Measurements from ENCODE around the gene CDON. TPM values are rescaled to one million over a fixed set of nuclear protein-coding genes. Genes with fewer than 3 reads are reported as not detected.

CDON gene
- total and polyA plus RNA-seq, 9 of the 15 experiments (the other 6 are each of a cell fraction or from before 2014, with no cell fraction given): 0.08 to 0.64 (median 0.40) TPM

DNA sequence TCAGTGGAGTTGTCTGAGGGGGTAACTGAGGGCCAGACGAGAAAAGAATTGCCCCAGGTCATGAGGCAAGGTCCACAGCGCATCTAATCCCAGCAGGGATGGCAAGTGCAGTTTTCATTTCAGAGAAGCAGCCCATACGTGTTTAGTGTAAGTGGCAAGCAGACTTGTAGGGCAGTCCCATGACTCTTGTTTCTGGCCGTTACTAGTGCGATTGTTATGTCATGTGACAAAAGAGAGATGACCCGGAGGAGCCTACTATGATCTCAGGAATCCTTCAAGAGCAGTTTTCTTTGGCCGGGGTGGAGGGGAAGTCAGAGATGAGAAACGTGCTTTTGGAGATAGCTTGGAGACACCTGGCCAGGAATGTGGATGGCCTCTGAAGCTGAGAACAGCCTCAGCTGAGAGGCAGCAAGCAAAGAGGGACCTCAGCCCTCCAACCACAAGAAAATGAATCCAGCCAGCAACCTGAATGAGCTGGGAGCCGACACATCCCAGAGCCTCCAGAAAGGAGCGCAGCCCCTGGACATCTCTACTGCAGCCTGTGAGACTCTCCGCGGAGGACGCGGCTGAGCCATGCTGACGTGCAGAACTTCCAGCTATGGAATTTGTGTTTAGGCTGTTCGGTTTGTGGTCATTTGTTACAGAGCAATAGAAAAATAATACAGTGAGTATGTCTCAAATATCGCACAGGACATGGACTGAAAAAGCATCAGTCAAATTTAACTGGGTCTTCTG lies 44.1 kb upstream of the CDON start:
- Histone ChIP-seq H3K36me3 (ENCODE audit: control insufficient read depth, insufficient read depth, low read length) (no peaks in the 10 kb centered on the region), H3K79me2 (ENCODE audit: control insufficient read depth, insufficient read depth, low read length) (no peaks in the 10 kb centered on the region), H3K9me3 (replicated peaks; ENCODE audit: control insufficient read depth, insufficient read depth, low read depth, low read length) (no peaks in the 10 kb centered on the region), H3K9me1 (ENCODE audit: control insufficient read depth, insufficient read depth, low read length) (peaks cover 1% of the 10 kb centered on the region), H3K4me1 (replicated peaks in 1 of 2; ENCODE audit: control insufficient read depth in 2 of 2, insufficient read depth in 2 of 2, low read length in 2 of 2) (peaks cover 6 to 8% of the 10 kb centered on the region in 2 experiments; a peak in 4 of 5 replicates), H3K4me2 (ENCODE audit: insufficient read depth, low read length) (no peak overlapping the region), H3K27ac (ENCODE audit: extremely low read depth, low read depth, low read length) (no peak overlapping the region), H3K27me3 (ENCODE audit: control insufficient read depth in 2 of 2, insufficient read depth in 2 of 2, low read length in 2 of 2) (peaks cover 21 to 55% of the 10 kb centered on the region in 2 experiments; a peak in 4 of 5 replicates), H3K4me3 (no peak overlapping the region), H4K20me1 (replicated peaks; ENCODE audit: control insufficient read depth, insufficient read depth, low read length) (no peaks in the 10 kb centered on the region; the same call in none of the 2 replicates), H3K9ac (ENCODE audit: insufficient read depth in 1 of 2, low read depth in 2 of 2, low read length in 2 of 2) (no peak overlapping the region), H2AFZ (ENCODE audit: low read depth, low read length) (no peak overlapping the region)
- ChIA-PET CTCF (ENCODE audit: low intra/inter-chr PET ratio) (no interaction called here), POLR2A (no interaction called here)
- no TSS peak for BruUV-seq (replicated peaks)
- in situ Hi-C loops (cut with MboI): no loop called here
- ATAC-seq (no peak), DNase-seq (ENCODE audit: extremely low read depth in 1 of 4, low spot score in 3 of 4) (no peak), FAIRE-seq (no peak)
- WGBS (ENCODE audit: insufficient coverage, low coverage, missing lambda C conversion rate): 17% methylated on average over 17 of the region's 17 CpGs
- TF ChIP-seq, protein P1, sequence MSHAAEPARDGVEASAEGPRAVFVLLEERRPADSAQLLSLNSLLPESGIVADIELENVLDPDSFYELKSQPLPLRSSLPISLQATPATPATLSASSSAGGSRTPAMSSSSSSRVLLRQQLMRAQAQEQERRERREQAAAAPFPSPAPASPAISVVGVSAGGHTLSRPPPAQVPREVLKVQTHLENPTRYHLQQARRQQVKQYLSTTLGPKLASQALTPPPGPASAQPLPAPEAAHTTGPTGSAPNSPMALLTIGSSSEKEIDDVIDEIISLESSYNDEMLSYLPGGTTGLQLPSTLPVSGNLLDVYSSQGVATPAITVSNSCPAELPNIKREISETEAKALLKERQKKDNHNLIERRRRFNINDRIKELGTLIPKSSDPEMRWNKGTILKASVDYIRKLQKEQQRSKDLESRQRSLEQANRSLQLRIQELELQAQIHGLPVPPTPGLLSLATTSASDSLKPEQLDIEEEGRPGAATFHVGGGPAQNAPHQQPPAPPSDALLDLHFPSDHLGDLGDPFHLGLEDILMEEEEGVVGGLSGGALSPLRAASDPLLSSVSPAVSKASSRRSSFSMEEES (CRISPR knock-in tag; IDR thresholded peaks at IDR 0.05): peak; percentile 84
- no peak for TF ChIP-seq CBFA2T2 (conservative IDR thresholded peaks at IDR 0.05)
- intact Hi-C loops (cut with micrococcal nuclease): no loop called here

DNA sequence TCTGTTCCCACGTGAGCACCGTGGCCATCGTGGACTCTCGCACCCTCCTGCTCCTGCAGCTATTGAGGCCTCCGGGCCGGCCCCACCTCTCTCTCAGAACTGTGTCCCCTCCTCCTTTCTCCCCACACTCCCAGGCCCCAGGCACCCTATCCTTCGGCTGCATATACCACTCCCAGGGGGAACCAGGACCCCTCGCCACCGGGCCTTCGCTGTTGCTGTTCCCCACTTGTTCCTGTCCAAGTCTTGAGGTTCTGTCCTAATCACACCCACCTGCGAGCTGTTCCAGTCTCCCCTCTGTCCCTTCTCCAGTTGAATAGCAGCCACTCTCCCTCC lies 43.0 kb upstream of the CDON start:
- CTCF ChIA-PET (ENCODE audit: low intra/inter-chr PET ratio): no interaction called here
- BruUV-seq (replicated peaks): no TSS peak
- no peak for ATAC-seq
- TF ChIP-seq NFE2L1 (tag; IDR thresholded peaks at IDR 0.05; ENCODE audit: borderline replicate concordance, low read depth): no peak
- no peak for TF ChIP-seq MEF2A (IDR thresholded peaks at IDR 0.05; ENCODE audit: control insufficient read depth, low read depth, low read length)
- TF ChIP-seq, protein P2, sequence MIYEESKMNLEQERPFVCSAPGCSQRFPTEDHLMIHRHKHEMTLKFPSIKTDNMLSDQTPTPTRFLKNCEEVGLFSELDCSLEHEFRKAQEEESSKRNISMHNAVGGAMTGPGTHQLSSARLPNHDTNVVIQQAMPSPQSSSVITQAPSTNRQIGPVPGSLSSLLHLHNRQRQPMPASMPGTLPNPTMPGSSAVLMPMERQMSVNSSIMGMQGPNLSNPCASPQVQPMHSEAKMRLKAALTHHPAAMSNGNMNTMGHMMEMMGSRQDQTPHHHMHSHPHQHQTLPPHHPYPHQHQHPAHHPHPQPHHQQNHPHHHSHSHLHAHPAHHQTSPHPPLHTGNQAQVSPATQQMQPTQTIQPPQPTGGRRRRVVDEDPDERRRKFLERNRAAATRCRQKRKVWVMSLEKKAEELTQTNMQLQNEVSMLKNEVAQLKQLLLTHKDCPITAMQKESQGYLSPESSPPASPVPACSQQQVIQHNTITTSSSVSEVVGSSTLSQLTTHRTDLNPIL (CRISPR knock-in tag; IDR thresholded peaks at IDR 0.05): no peak
- TF ChIP-seq, protein P3, sequence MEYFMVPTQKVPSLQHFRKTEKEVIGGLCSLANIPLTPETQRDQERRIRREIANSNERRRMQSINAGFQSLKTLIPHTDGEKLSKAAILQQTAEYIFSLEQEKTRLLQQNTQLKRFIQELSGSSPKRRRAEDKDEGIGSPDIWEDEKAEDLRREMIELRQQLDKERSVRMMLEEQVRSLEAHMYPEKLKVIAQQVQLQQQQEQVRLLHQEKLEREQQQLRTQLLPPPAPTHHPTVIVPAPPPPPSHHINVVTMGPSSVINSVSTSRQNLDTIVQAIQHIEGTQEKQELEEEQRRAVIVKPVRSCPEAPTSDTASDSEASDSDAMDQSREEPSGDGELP (CRISPR knock-in tag; IDR thresholded peaks at IDR 0.05; ENCODE audit: borderline replicate concordance): no peak
- no peak for TF ChIP-seq IFI16 (CRISPR knock-in tag; IDR thresholded peaks at IDR 0.05)
- TF ChIP-seq EHMT2 (IDR thresholded peaks at IDR 0.05): no peak
- TF ChIP-seq PTBP1 (IDR thresholded peaks at IDR 0.05; ENCODE audit: low read depth, low read length): no peak
- no peak for TF ChIP-seq RFX7 (CRISPR knock-in tag; IDR thresholded peaks at IDR 0.05)

More for the DNA sequence above, 43.0 kb upstream of the CDON start:
- H3K9me3 ChIP-seq (replicated peaks; ENCODE audit: control insufficient read depth, insufficient read depth, low read depth, low read length): no peaks in the 10 kb centered on the region
- H3K27me3 ChIP-seq (ENCODE audit: control insufficient read depth in 2 of 2, insufficient read depth in 2 of 2, low read length in 2 of 2): peaks cover 20 to 59% of the 10 kb centered on the region in 2 experiments; a peak in 4 of 5 replicates
- POLR2A ChIA-PET: no interaction called here
- no peak overlapping the region for H3K4me3 ChIP-seq
- no peak overlapping the region for H2AFZ ChIP-seq (ENCODE audit: low read depth, low read length)
- H4K20me1 ChIP-seq (replicated peaks; ENCODE audit: control insufficient read depth, insufficient read depth, low read length): no peaks in the 10 kb centered on the region; the same call in none of the 2 replicates
- no peak overlapping the region for H3K9ac ChIP-seq (ENCODE audit: insufficient read depth in 1 of 2, low read depth in 2 of 2, low read length in 2 of 2)
- H3K9me1 ChIP-seq (ENCODE audit: control insufficient read depth, insufficient read depth, low read length): no peaks in the 10 kb centered on the region
- WGBS (ENCODE audit: insufficient coverage, low coverage, missing lambda C conversion rate): 1% methylated on average over 10 of the region's 11 CpGs
- H3K36me3 ChIP-seq (ENCODE audit: control insufficient read depth, insufficient read depth, low read length): no peaks in the 10 kb centered on the region
- no peak overlapping the region for H3K4me2 ChIP-seq (ENCODE audit: insufficient read depth, low read length)
- DNase-seq (ENCODE audit: extremely low read depth in 1 of 4, low spot score in 3 of 4): no peak
- no peaks in the 10 kb centered on the region for H3K79me2 ChIP-seq (ENCODE audit: control insufficient read depth, insufficient read depth, low read length)
- no peak overlapping the region for H3K27ac ChIP-seq (ENCODE audit: extremely low read depth, low read depth, low read length)
- in situ Hi-C loops (cut with MboI): no loop called here
- FAIRE-seq: no peak
- H3K4me1 ChIP-seq (replicated peaks in 1 of 2; ENCODE audit: control insufficient read depth in 2 of 2, insufficient read depth in 2 of 2, low read length in 2 of 2): peaks cover 6 to 8% of the 10 kb centered on the region in 2 experiments; a peak in 4 of 5 replicates
- intact Hi-C loops (cut with micrococcal nuclease): no loop called here
